Colon (tissue), 2 donors: ENCODE data around the gene GAREM2.

Experiments
- FAIRE-seq: peaks from 2 replicates; lab custom pipeline; 2012; peaks lifted over from hg19 to GRCh38; lab: Jason Lieb, UNC
- donor health status: control.
- donor health status: control.

Gene GAREM2

GRCh38 chr2:26238311-26238958 lies 65.5 kb downstream of the GAREM2 start:
- no peak for FAIRE-seq
